OCI-LY3 (cell line): ENCODE results near the gene SRC.

ENCODE experiments used
- H2AFZ ChIP-seq: fragments of 200-600, 300-600 bp; shearing (Covaris generic); 2 replicates; pipeline ENCODE4 v1.6.0; 2014; ENCODE audit warnings: antibody characterized with exemption, low read depth, low read length
- H3K27ac ChIP-seq: fragments of 200-600, 300-600 bp; sonication (generic); 2 replicates; pipeline ENCODE4 v1.5.1; 2014; ENCODE audit warnings: mild to moderate bottlenecking, low read length, moderate library complexity, mixed read lengths
- H3K27me3 ChIP-seq: fragments of 200-600, 300-600 bp; sonication (generic); 2 replicates; pipeline ENCODE4 v1.6.1; 2014; ENCODE audit warnings: low read depth, low read length, mixed read lengths
- H3K36me3 ChIP-seq: fragments of 200-600, 300-600 bp; sonication (generic); replicated peaks from 2 replicates; pipeline ENCODE3; 2014; ENCODE audit warnings: low read depth, low read length, mixed read lengths
- H3K4me1 ChIP-seq: fragments of 300-600, 200-600 bp; sonication (generic); 2 replicates; pipeline ENCODE4 v1.6.1; 2014; ENCODE audit warnings: low read length, mixed read lengths
- H3K4me2 ChIP-seq: fragments of 200-600, 300-600 bp; sonication (generic); 2 replicates; pipeline ENCODE4 v1.6.1; 2014; ENCODE audit warnings: low read length, mixed read lengths
- H3K4me3 ChIP-seq: fragments of 300-600, 200-600 bp; sonication (generic); 2 replicates; pipeline ENCODE4 v1.5.1; 2014; ENCODE audit warnings: antibody characterized with exemption, mild to moderate bottlenecking, low read length, moderate library complexity
- H3K79me2 ChIP-seq: fragments of 300-600, 200-600 bp; shearing (Covaris generic); 2 replicates; pipeline ENCODE4 v1.6.1; 2014; ENCODE audit warnings: mild to moderate bottlenecking, low read length, mixed read lengths
- H3K9ac ChIP-seq: fragments of 300-600, 200-600 bp; shearing (Covaris generic); 2 replicates; pipeline ENCODE4 v1.6.0; 2014; ENCODE audit warnings: mild to moderate bottlenecking, low read length, moderate library complexity
- H3K9me3 ChIP-seq: fragments of 200-600, 300-600 bp; shearing (Covaris generic); 2 replicates; pipeline ENCODE4 v1.6.1; 2014; ENCODE audit warnings: low read length, mixed read lengths; ENCODE audit not compliant: insufficient read depth
- H4K20me1 ChIP-seq: fragments of 200-600, 300-600 bp; sonication (generic); 2 replicates; pipeline ENCODE4 v1.6.1; 2016; ENCODE audit warnings: low read length, mixed read lengths; ENCODE audit not compliant: insufficient read depth
- EZH2phosphoT487 ChIP-seq: fragments of 200-600 bp; shearing (Covaris generic); IDR thresholded peaks from 2 replicates; pipeline ENCODE4 v1.6.1; 2018; ENCODE audit warnings: antibody characterized with exemption, mixed run types, low read depth
- TF ChIP-seq, protein P1 (sequence below): fragments of 200-600, 300-600 bp; sonication (generic); IDR thresholded peaks from 2 replicates; pipeline ENCODE4 v1.5.1; 2014; ENCODE audit warnings: antibody characterized with exemption, low read length, low read depth

Gene SRC

DNA sequence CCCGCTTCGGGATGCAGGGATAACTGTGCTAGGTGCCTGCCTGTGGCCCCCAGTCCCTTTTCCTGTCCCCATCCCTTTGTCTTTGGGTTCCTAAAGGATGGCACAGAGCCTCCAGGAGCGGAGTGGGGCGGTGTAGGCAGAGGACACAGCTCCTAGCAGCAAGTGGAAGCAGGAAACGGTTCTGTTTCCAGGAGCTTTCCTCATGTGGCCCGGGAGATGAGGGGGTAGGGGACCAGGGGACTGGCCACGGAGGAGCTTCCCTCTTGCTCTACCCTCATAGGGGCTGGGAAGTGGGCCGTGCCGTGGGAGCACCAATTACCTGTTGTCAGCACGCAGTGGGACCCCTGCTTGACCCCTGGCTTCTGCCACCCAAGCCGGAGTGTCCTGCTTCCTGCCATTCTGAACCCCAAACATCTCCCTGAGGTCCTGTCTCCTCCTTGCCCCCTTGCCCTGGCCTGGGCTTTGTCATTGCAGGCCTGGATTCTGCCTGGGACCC, 76.9 kb downstream of the SRC start:
- peaks cover 96% of the 10 kb centered on the region for H3K27me3 ChIP-seq
- H3K4me3 ChIP-seq, result no peak overlapping the region
- no peaks in the 10 kb centered on the region for H3K9me3 ChIP-seq
- no peak overlapping the region for H3K4me2 ChIP-seq
- H2AFZ ChIP-seq, result no peak overlapping the region
- TF ChIP-seq, protein P1, sequence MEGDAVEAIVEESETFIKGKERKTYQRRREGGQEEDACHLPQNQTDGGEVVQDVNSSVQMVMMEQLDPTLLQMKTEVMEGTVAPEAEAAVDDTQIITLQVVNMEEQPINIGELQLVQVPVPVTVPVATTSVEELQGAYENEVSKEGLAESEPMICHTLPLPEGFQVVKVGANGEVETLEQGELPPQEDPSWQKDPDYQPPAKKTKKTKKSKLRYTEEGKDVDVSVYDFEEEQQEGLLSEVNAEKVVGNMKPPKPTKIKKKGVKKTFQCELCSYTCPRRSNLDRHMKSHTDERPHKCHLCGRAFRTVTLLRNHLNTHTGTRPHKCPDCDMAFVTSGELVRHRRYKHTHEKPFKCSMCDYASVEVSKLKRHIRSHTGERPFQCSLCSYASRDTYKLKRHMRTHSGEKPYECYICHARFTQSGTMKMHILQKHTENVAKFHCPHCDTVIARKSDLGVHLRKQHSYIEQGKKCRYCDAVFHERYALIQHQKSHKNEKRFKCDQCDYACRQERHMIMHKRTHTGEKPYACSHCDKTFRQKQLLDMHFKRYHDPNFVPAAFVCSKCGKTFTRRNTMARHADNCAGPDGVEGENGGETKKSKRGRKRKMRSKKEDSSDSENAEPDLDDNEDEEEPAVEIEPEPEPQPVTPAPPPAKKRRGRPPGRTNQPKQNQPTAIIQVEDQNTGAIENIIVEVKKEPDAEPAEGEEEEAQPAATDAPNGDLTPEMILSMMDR, result no peak
- no peak for TF ChIP-seq EZH2phosphoT487
- H3K79me2 ChIP-seq, result no peaks in the 10 kb centered on the region
- H3K4me1 ChIP-seq, result no peaks in the 10 kb centered on the region
- no peak overlapping the region for H3K27ac ChIP-seq
- no peaks in the 10 kb centered on the region for H4K20me1 ChIP-seq
- no peak overlapping the region for H3K9ac ChIP-seq
- no peaks in the 10 kb centered on the region for H3K36me3 ChIP-seq

DNA sequence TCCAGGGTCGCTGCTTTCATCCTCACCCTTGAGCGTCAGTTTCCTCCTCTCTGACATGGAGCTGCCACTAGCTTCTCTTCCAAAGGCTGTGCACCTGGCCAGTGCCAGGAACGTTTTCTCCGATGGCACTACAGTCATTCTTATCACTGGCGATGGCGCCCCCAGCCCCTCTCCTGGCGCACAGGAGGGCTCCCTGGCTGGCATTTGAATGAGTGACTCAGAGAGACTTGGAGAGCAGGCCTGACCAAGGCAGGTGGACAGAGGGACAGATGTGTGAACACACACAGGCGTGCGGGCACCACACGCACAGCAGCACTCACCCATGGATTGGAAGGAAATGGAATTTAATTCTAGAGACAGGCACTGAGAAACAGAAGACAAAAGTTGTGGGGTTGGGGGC, 77.6 kb downstream of the SRC start:
- no peaks in the 10 kb centered on the region for H3K9me3 ChIP-seq
- H3K9ac ChIP-seq, result no peak overlapping the region
- H3K79me2 ChIP-seq, result no peaks in the 10 kb centered on the region
- H4K20me1 ChIP-seq, result no peaks in the 10 kb centered on the region
- H3K4me1 ChIP-seq, result no peaks in the 10 kb centered on the region
- no peak overlapping the region for H3K4me3 ChIP-seq
- peaks cover 100% of the 10 kb centered on the region for H3K27me3 ChIP-seq
- H2AFZ ChIP-seq, result no peak overlapping the region
- no peaks in the 10 kb centered on the region for H3K36me3 ChIP-seq
- H3K27ac ChIP-seq, result no peak overlapping the region
- TF ChIP-seq, protein P1, result no peak
- no peak for TF ChIP-seq EZH2phosphoT487
- no peak overlapping the region for H3K4me2 ChIP-seq

DNA sequence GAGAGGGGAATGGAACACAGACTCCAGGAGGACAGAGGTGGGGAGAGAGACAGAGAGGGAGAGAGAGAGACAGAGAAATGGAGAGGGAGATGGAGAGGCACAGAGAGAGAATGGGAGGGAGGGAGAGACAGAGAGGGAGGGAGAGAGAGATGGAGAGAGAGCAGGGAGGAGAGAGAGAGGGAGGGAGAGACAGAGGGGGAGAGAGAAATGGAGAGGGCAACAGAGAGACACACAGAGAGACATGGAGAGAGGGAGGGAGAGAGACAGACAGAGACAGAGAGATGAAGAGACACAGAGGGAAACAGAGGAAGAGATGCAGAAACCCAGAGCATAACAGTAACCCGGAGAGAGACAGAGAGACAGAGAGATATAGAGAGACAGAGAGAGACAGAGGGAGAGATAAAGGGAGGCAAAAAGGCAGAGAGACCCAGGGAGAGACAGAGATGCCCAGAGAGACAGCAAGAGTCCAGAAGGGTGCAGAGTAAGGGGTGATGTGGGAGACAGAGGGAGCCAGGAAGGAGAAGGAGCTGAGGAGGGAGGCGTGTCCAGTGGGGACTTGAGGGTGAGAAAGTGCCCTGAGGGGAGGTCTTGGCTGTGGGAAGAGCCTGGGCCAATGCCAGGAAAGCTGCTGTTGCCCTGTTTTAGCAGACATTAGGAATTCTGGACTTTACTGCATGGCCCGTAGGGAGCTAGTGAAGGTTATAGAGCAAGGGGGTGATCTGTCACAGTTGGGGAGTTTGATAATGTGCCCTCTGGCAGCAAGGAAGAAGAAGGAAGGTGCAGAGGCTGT, 78.3 kb downstream of the SRC start:
- H3K27ac ChIP-seq, result no peak overlapping the region
- peaks cover 100% of the 10 kb centered on the region for H3K27me3 ChIP-seq
- H3K9me3 ChIP-seq, result no peaks in the 10 kb centered on the region
- no peaks in the 10 kb centered on the region for H3K79me2 ChIP-seq
- H3K9ac ChIP-seq, result no peak overlapping the region
- TF ChIP-seq, protein P1, result no peak
- no peak for TF ChIP-seq EZH2phosphoT487
- no peaks in the 10 kb centered on the region for H4K20me1 ChIP-seq
- H3K4me1 ChIP-seq, result no peaks in the 10 kb centered on the region
- no peaks in the 10 kb centered on the region for H3K36me3 ChIP-seq
- H3K4me3 ChIP-seq, result no peak overlapping the region
- no peak overlapping the region for H3K4me2 ChIP-seq
- H2AFZ ChIP-seq, result no peak overlapping the region

DNA sequence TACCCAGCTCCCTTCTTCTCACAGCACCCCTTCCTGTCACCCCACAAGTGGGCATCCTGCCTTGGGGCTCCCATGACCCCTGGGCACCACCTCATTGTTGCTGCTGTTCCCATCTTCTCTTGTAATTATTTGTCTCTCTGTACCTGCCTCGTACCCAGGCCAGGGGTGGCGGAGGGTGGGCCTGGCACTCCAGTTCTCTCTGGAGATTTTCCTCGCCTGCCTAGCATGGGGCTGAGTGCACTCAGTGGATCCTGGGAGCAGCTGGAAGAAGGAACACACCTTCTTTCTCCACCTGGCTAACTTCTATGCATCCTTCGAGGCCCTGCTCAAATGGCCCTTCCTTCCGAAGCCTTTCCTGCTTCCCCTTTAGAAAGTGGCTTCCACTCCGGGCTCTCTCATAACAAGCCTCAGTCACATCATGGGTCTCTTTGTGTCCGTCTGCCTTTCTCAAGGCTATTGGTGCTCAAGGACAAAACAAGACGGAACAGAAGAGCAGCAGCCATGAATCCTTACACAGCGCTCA, 79.2 kb downstream of the SRC start:
- H3K36me3 ChIP-seq, result no peaks in the 10 kb centered on the region
- no peak for TF ChIP-seq EZH2phosphoT487
- TF ChIP-seq, protein P1, result no peak
- H3K79me2 ChIP-seq, result no peaks in the 10 kb centered on the region
- H3K9me3 ChIP-seq, result no peaks in the 10 kb centered on the region
- no peak overlapping the region for H3K4me3 ChIP-seq
- no peak overlapping the region for H3K4me2 ChIP-seq
- peaks cover 100% of the 10 kb centered on the region for H3K27me3 ChIP-seq
- no peak overlapping the region for H3K9ac ChIP-seq
- H3K27ac ChIP-seq, result no peak overlapping the region
- no peak overlapping the region for H2AFZ ChIP-seq
- H3K4me1 ChIP-seq, result no peaks in the 10 kb centered on the region
- no peaks in the 10 kb centered on the region for H4K20me1 ChIP-seq
